Heart left ventricle (tissue), 16 donors: ENCODE results near the gene PUS7L. TPM values are rescaled to one million over a fixed set of nuclear protein-coding genes. Genes with fewer than 3 reads are reported as not detected.
A peak's percentile ranks its signal among the peaks of the same experiment; 100 is the strongest.
"Not testable (repeated sequence)": the region's sequence is repeated elsewhere in the genome, so short reads cannot be mapped to it uniquely, and the experiment has no call there.

Source experiments
- ATAC-seq, 4 donors: fragments of 200-7000 bp; cut with Tn5 transposase; one replicate each; pipeline ENCODE4 v1.9.1; 2020 to 2022; ENCODE audit warnings: moderate library complexity in 4 of 4, mild to moderate bottlenecking in 3 of 4, moderate number of reproducible peaks in 1 of 4
- DNase-seq, 5 donors: peaks; one replicate each; pipeline ENCODE4 v3.0.0-alpha.2; 2020
- H3K27ac ChIP-seq, 12 donors: fragments of 200-600 bp; sonication (generic) in 4 of 12; one replicate each; pipeline versions ENCODE4 v1.5.0 to v1.8.0; 2016 to 2022; ENCODE audit warnings: mild to moderate bottlenecking in 2 of 12
- H3K27me3 ChIP-seq, 9 donors: fragments of 200-600 bp; sonication (generic) in 2 of 9; one replicate each; pipeline versions ENCODE4 v1.5.1 to v1.8.0; 2016 to 2022; ENCODE audit warnings: mild to moderate bottlenecking in 3 of 9
- H3K36me3 ChIP-seq, 9 donors: fragments of 200-600 bp; sonication (generic) in 2 of 9; one replicate each; pipeline versions ENCODE4 v1.5.0 to v1.8.0; 2018 to 2022; ENCODE audit warnings: mild to moderate bottlenecking in 2 of 9
- H3K4me1 ChIP-seq, 12 donors: fragments of 200-600 bp; sonication (generic) in 4 of 12; one replicate each; pipeline versions ENCODE4 v1.5.0 to v1.8.0; 2016 to 2022; ENCODE audit warnings: mild to moderate bottlenecking in 3 of 12
- H3K4me3 ChIP-seq, 12 donors: fragments of 200-600 bp; sonication (generic) in 4 of 12; one replicate each; pipeline versions ENCODE4 v1.5.0 to v1.8.0; 2017 to 2022; ENCODE audit warnings: mild to moderate bottlenecking in 9 of 12, moderate library complexity in 4 of 12
- H3K9me3 ChIP-seq, 12 donors: fragments of 200-600 bp; sonication (generic) in 4 of 12; one replicate each; pipeline versions ENCODE4 v1.5.0 to v1.8.0; 2016 to 2022; ENCODE audit warnings: mild to moderate bottlenecking in 1 of 12
- CTCF ChIP-seq, 12 donors: fragments of 200-600 bp; sonication (generic) in 4 of 12; IDR thresholded peaks; one replicate each; pipeline versions ENCODE4 v1.5.0 to v1.8.0; 2018 to 2022; ENCODE audit warnings: antibody characterized with exemption in 12 of 12, mild to moderate bottlenecking in 5 of 12
- POLR2A ChIP-seq, 2 donors: fragments of 450-650 bp; IDR thresholded peaks; one replicate each; pipeline ENCODE4 v1.6.1; 2017; ENCODE audit warnings: antibody characterized with exemption in 2 of 2, mild to moderate bottlenecking in 2 of 2, moderate library complexity in 2 of 2
- WGBS, 4 donors: extraction: QIAGEN DNeasy Blood & Tissue Kit in 2 of 4; methylation state at CpG; one replicate each; pipeline versions ENCODE4 v1.1.5 to v1.1.7; 2013 to 2018; 5-methylcytosine and 5-hydroxymethylcytosine counted together
- intact Hi-C, 10 donors: fragments of 100-400 bp; cut with DNase I; formaldehyde crosslinking; loops; one replicate each; pipeline versions ENCODE4 v1.11.1 to v1.14.2; 2022
- polyA plus RNA-seq, 2 donors: library from polyadenylated mRNA; stranded (reverse); fragments of 200-250 nt; gene quantifications; one replicate each; pipeline ENCODE4 v1.2.3, GENCODE V29; 2013
- total RNA-seq, 9 donors: library from RNA; depleted of rRNA in 2 of 9; stranded (reverse); fragments of >200 nt in 2 of 9; fragmentation: NEBNext Ultra II Directional in 3 of 9; extraction: Animal tissue kit (Norgen Biotek cat#: 25700) in 3 of 9; gene quantifications; one replicate each; pipeline versions ENCODE4 v1.1.0 to v1.2.4, GENCODE V29; 2016 to 2023
- donor health status: ischemic (EF 13 %, LVEDD 7.1; RV severe dilation, severe dysfunction).
- donor health status: healthy with polysubstance abuse.
- donor health status: DM: no; HTN: yes; CAD: no.
- donor health status: DM: no; HTN: no; CAD: no.
- donor health status: ischemic (EF 25% LVEDD 6.9; RV normal size, moderate dysfunction).
- donor health status: ischemic (EF 25% LVEDD 5.7; RV mildly dilated, moderate dysfunction).
- donor health status: healthy.
- donor health status: DM: yes; HTN: yes; CAD: no.
- donor health status: ischemic (EF 35%, LVEDD 5.7; RV mildly dilated, moderate dysfunction).
- donor health status: nonischemic (EF 11% LVEDD 7.7; RV severe dilation, severe dysfunction).
- donor health status: DM: yes; HTN: yes; CAD: no.
- donor health status: PGD.
- donor health status: ischemic (EF 29% LVEDD 5.4; RV normal size, mild dysfunction).
- donor health status: nonischemic (EF 23%, LVEDD 6.1; RV moderate dilation, normal function).

PUS7L gene
- total and polyA plus RNA-seq, 11 donors, result 0.80 to 7.6 (median 5.1) TPM

GRCh38 chr12:43692064-43692463 lies 66.5 kb downstream of the PUS7L start:
- intact Hi-C loops, result no loop called here
- H3K27me3 ChIP-seq, result peaks cover 0 to 4% (median 0%) of the 10 kb centered on the region in 9 donors
- no peak for DNase-seq
- no peak overlapping the region for H3K4me3 ChIP-seq
- H3K27ac ChIP-seq, result no peak overlapping the region
- no peaks in the 10 kb centered on the region for H3K36me3 ChIP-seq
- TF ChIP-seq POLR2A (IDR thresholded peaks at IDR 0.05) (no peak), CTCF (IDR thresholded peaks at IDR 0.05) (no peak)
- no peaks in the 10 kb centered on the region for H3K9me3 ChIP-seq
- no peaks in the 10 kb centered on the region for H3K4me1 ChIP-seq
- no peak for ATAC-seq
- 17 to 46% (median 36%) methylated on average over 1 of the region's 1 CpG for WGBS, 4 donors

DNA sequence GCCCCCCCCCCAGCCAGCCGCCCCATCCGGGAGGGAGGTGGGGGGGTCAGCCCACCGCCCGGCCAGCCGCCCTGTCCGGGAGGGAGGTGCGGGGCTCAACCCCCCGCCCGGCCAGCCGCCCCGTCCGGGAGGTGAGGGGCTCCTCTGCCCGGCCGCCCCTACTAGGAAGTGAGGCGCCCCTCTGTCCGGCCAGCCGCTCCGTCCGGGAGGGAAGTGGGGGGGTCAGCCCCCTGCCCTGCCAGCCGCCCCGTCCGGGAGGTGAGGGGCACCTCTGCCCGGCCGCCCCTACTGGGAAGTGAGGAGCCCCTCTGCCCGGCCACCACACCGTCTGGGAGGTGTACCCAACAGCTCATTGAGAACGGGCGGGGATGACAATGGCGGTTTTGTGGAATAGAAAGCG lies 73.1 kb downstream of the PUS7L start:
- H3K9me3 ChIP-seq, H3K4me3 ChIP-seq, H3K36me3 ChIP-seq, intact Hi-C loops, H3K27me3 ChIP-seq, DNase-seq, H3K4me1 ChIP-seq, H3K27ac ChIP-seq, ATAC-seq: not testable (repeated sequence)
- WGBS, 4 donors, result 93 to 97% (median 97%) methylated on average over 11 to 30 of the region's 30 CpGs

GRCh38 chr12:43676183-43676813 lies 82.3 kb downstream of the PUS7L start:
- TF ChIP-seq CTCF (IDR thresholded peaks at IDR 0.05) (peak in 4 of 12 donors; percentile 8 to 22 (median 20)), POLR2A (IDR thresholded peaks at IDR 0.05) (no peak)
- Histone ChIP-seq H3K36me3 (no peaks in the 10 kb centered on the region), H3K27me3 (peaks cover 0 to 3% (median 0%) of the 10 kb centered on the region in 9 donors), H3K4me3 (no peak overlapping the region), H3K27ac (no peak overlapping the region), H3K9me3 (peaks cover 0 to 5% (median 0%) of the 10 kb centered on the region in 12 donors), H3K4me1 (no peaks in the 10 kb centered on the region)
- WGBS, 4 donors, result 46 to 67% (median 58%) methylated on average over 5 of the region's 5 CpGs
- DNase-seq (no peak), ATAC-seq (no peak)
- intact Hi-C loops, result no loop called here

DNA sequence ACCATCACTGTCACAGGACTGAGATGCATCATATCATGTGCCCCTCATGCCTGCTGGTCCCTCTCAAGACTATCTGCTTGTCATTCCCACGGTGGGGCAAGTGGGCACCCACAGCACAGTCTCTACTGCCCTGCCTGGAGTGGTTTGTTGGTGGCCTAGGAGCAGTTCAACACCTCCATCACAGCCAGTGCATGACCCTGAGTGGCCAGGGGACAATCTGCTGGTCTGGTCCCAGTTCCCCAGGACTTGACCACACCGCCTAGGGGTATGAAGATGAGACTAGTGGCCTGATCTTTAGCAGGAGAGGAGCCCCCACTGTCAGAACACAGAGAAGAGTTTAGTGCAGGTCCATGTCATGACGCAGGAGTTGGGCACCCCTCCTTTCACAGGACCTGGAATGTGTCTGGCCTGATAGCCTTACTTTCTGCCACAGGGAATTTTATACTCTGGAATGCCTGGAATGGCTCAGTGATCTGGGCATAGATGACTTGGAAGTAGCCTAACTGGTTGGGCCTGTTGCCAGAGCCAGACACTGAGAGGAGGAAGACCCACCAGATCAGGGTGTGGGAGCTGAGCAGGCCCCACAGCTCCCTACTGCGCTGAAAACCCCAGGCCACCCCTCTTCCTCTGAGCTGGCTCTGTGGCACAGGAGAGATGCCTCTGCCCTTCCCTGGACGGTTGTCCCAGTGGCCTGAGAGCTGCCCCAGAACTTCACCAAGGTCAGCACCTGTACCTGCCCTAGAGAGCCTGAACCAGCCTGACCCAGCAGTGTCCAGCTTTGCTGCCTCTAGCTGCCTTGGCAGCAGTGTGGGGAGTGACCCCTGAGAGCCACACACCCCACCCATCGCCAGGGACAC lies 83.3 kb downstream of the PUS7L start:
- no peaks in the 10 kb centered on the region for H3K36me3 ChIP-seq
- ATAC-seq (peak in 1 of 4 donors; percentile 31), DNase-seq (peak in 1 of 5 donors; percentile 27)
- no peaks in the 10 kb centered on the region for H3K4me1 ChIP-seq
- TF ChIP-seq CTCF (IDR thresholded peaks at IDR 0.05) (no peak), POLR2A (IDR thresholded peaks at IDR 0.05) (no peak)
- intact Hi-C loops, result no loop called here
- H3K27ac ChIP-seq, result no peak overlapping the region
- 39 to 86% (median 75%) methylated on average over 3 to 6 of the region's 6 CpGs for WGBS, 4 donors
- H3K9me3 ChIP-seq, result peaks cover 0 to 5% (median 0%) of the 10 kb centered on the region in 12 donors
- peaks cover 0 to 3% (median 0%) of the 10 kb centered on the region in 9 donors for H3K27me3 ChIP-seq
- H3K4me3 ChIP-seq, result no peak overlapping the region
